D721Med (cell line): Measurements from ENCODE around the gene ANKLE2.
"Not testable (repeated sequence)": the region's sequence is repeated elsewhere in the genome, so short reads cannot be mapped to it uniquely, and the experiment has no call there.

Experiments used
- DNase-seq: peaks from one replicate; pipeline ENCODE4 v3.0.0; 2011; ENCODE audit warnings: low spot score; ENCODE audit not compliant: insufficient read length
- FAIRE-seq: peaks from 2 replicates; lab custom pipeline; 2011; peaks lifted over from hg19 to GRCh38; lab: Jason Lieb, UNC
- TF ChIP-seq, protein P1 (sequence below): IDR thresholded peaks from 2 replicates; pipeline ENCODE4 v1.5.1; 2012; ENCODE audit warnings: mild to moderate bottlenecking, control low read depth; ENCODE audit not compliant: insufficient read depth; ENCODE audit errors: missing control alignments

The ANKLE2 gene

DNA sequence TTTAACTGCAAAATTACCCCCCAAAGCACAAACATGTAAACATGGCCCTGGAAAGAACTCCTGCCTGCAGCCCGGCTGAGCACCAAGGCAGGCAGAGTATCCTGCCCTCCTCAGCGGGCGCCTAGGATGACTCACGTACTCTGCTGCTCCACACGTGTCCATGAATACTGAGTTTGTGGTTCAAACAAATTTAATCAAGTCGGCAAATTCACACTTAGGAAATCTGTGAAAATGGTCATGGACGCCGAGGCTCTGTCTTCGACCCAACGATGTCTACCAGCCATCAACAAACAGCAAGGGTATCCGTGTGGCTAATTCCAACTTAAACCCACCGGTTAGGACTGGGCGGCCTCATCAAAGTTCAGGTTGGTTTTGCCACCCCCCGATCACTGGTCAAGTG lies 41.5 kb upstream of the ANKLE2 start:
- FAIRE-seq: no peak
- TF ChIP-seq, protein P1, sequence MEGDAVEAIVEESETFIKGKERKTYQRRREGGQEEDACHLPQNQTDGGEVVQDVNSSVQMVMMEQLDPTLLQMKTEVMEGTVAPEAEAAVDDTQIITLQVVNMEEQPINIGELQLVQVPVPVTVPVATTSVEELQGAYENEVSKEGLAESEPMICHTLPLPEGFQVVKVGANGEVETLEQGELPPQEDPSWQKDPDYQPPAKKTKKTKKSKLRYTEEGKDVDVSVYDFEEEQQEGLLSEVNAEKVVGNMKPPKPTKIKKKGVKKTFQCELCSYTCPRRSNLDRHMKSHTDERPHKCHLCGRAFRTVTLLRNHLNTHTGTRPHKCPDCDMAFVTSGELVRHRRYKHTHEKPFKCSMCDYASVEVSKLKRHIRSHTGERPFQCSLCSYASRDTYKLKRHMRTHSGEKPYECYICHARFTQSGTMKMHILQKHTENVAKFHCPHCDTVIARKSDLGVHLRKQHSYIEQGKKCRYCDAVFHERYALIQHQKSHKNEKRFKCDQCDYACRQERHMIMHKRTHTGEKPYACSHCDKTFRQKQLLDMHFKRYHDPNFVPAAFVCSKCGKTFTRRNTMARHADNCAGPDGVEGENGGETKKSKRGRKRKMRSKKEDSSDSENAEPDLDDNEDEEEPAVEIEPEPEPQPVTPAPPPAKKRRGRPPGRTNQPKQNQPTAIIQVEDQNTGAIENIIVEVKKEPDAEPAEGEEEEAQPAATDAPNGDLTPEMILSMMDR: no peak

DNA sequence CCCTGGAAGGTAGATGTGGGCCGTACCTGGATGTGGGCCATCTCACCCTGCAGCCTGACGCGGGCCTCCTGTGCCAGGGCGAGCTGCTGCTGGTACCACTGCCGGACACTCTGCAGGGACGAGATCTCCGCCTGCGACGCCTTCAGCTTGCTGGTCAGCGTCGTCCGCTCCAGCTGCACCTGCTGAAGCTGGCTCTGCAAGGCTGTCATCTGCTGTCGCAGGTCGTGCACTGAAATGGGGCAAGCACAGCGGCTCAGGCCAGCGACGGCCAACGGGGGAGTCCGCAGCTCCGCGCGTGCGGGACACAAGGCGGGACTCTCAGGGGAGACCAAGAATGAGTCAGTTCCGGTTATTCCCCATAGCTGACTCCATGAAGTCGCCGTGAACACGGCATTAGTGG lies 40.1 kb upstream of the ANKLE2 start:
- no peak for FAIRE-seq

More for the DNA sequence above, 41.5 kb upstream of the ANKLE2 start:
- DNase-seq: no peak

GRCh38 chr12:132798836-132799235 lies 37.2 kb upstream of the ANKLE2 start:
- FAIRE-seq (no peak), DNase-seq (no peak)
- TF ChIP-seq, protein P1: no peak

More for the DNA sequence above, 40.1 kb upstream of the ANKLE2 start:
- TF ChIP-seq, protein P1: no peak
- no peak for DNase-seq

DNA sequence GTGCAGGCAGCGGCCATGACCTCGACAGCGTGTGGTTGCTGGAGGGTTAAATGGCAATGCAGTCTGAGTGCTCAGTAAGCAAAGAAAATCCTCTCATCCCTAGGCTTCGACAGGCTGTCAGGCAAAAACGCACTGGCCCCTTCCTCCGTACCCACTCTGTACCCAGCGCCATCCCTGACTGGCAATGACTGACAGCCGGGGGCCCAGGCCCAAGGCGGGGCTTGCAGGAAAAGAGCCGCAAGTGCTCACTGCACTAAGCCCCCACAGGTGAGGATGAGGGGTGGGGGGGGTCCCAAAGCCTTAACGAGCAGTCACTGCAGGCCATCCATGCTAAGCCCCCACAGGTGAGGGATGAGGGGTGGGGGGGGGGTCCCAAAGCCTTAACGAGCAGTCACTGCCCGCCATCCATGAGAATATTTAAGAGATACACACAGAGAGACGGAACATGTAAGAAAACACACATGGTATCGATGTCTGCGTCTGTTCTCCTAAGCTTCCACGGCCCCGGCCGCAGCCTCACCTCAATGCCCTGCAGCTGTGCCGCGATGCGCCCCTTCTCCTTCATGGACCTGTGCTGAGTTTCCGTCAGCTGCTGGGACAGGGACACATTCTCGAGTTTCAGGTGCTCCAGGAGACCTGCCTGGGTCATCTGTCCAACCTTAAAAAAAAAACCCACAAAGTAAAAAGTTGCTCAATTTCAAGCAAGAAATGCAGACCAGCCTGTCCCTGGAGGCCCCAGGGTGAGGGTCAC lies 36.4 kb upstream of the ANKLE2 start:
- no peak for DNase-seq
- FAIRE-seq: no peak
- TF ChIP-seq, protein P1: no peak

DNA sequence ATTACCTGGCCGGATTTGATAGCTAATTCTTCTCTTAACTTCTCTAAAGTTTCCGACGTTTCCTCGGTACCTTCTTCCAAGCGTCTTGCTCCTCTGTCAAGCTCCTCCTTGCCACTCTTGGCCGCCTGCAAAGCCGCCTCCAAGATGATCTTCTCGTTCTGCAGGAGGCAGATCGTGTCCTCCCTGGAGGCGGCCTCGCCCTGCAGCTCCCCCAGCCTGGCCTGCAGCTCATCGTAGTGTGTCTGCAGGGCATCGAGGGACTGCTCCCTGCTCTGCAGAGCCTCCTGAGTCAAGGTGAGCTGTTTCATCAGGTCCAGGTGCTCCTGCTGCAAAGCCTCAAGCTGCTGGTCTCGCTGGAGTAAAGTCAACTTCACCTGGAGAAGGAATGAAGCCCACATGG lies 34.2 kb upstream of the ANKLE2 start:
- FAIRE-seq: no peak
- DNase-seq: no peak
- TF ChIP-seq, protein P1: no peak

DNA sequence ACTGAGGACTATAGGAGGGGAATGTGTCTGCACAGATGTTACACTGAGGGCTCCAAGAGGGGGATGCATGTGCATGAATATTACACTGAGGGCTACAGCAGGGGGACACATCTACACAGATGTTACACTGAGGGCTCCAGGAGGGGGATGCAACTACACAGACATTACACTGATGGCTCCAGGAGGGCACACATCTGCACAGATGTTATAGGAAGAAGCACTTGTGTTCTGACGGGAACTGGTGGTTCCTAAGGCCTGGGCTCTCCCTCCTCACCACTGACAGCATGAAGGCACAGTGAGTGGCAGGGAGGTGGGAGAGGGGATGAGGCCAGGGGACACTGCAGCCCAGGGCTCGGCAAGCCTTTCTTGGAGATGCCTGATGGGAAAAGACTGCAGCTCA lies 30.3 kb upstream of the ANKLE2 start:
- not testable (repeated sequence) for FAIRE-seq, DNase-seq

DNA sequence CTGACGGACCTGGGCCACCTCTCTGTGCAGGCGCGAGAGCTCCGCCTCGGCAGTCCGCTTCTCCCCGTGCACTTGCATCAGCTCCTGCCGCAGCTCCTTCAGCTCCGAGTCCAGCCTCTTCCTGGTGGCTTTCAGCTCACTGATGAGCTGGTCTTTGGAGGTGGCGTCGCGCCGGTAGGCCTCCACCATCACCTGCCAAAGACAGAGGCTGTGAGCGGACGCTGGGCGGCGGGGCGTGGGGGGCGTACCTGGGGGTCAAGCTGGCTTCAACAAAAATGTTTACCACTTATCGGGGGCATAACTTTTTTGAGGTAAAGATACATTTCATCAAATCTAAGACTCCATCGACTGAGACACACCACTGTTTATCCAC lies 27.5 kb upstream of the ANKLE2 start:
- TF ChIP-seq, protein P1: no peak
- FAIRE-seq (no peak), DNase-seq (no peak)
